SKM-1 (cell line): ENCODE measurements around the gene PDZD7.

Source experiments
- DNase-seq: peaks from one replicate; lab custom pipeline; 2025; ENCODE audit not compliant: unreplicated experiment; lab: John Stamatoyannopoulos, UW

PDZD7 gene

DNA sequence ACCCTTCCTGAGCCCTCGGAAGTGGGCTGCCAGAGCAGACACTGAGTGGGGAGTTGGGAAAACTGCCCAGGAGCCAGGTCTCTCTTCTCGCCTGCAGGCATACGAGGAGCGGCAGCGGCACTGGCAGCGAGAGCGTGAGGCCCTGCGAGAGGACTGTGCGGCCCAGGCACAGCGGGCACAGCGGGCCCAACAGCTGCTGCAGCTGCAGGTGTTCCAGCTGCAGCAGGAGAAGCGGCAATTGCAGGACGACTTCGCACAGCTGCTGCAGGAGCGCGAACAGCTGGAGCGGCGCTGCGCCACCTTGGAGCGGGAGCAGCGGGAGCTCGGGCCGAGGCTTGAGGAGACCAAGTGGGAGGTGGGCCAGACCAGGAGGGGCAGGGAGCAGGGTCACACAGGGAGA is 25.6 kb downstream of the PDZD7 start:
- no peak for DNase-seq

DNA sequence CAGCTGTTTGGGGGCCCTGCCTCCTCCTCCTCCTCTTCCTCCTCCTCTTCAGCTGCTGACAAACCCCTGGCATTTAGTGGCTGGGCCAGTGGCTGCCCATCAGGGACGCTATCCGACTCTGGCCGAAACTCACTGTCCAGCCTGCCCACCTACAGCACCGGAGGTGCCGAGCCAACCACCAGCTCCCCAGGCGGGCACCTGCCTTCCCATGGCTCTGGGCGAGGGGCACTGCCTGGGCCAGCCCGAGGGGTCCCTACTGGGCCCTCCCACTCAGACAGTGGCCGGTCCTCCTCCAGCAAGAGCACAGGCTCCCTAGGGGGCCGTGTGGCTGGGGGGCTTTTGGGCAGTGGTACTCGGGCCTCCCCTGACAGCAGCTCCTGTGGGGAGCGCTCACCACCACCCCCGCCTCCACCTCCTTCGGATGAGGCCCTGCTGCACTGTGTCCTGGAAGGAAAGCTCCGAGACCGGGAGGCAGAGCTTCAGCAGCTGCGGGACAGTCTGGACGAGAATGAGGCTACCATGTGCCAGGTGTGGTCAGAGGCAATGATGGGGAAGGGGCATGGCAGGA is 27.2 kb downstream of the PDZD7 start:
- no peak for DNase-seq

DNA sequence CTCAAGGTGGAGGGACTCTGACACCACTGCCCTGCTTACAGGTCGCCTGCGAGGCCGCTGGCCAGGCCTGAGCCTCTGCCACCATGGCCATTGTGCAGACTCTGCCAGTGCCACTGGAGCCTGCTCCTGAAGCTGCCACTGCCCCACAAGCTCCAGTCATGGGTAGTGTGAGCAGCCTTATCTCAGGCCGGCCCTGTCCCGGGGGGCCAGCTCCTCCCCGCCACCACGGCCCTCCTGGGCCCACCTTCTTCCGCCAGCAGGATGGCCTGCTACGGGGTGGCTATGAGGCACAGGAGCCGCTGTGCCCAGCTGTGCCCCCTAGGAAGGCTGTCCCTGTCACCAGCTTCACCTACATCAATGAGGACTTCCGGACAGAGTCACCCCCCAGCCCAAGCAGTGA is 28.5 kb downstream of the PDZD7 start:
- DNase-seq: no peak

DNA sequence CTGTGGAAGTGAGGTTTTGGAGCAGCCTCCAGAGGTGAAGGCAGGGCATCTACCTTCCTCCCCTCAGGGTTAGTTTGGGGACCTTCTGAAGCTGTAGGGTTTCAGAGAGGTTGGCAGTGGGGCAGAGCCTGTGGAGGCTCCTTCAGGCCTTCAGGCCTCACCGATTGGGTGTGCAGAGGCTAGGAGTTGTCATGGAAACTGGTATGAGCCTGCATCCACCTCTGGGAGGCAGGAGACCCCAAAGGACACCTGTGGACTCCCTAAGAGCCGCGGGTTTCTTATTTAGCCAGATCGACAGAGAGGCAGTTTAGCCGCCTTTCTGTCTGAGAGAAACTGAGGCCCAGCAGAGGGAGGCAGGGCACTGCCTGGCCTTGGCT is 29.3 kb downstream of the PDZD7 start:
- no peak for DNase-seq

GRCh38 chr10:101000915-101001658 is 29.8 kb downstream of the PDZD7 start:
- no peak for DNase-seq

- DNase-seq: no peak
Observed at GRCh38 chr10:101000127-101000914, 30.6 kb downstream of the PDZD7 start.

DNA sequence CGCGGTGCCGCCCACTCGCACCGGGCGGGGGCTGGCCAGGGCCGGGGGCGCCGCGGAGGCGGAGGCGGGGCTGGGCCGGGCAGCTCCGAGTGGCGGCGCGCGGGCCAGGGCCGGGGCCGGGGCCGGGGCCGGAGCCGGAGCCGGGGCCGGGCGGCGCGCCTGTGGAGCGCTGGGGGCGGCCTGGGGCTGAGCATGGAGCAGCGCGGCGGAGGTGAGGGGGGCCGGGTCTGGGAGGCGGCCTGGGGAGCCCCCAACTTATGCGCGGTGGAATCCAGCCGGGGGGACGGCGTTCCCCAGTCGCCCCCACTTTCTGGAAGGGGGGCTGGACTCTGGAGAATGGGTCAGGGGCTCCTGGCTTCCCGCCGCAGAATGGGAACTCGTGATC is 31.2 kb downstream of the PDZD7 start, which contains the start of gene LZTS2:
Gene LZTS2, plus strand, starts transcription at position 67 of the 385 bp plus-strand sequence. CDS start 2,731 bp downstream, outside the sequence.
- DNase-seq: no peak

DNA sequence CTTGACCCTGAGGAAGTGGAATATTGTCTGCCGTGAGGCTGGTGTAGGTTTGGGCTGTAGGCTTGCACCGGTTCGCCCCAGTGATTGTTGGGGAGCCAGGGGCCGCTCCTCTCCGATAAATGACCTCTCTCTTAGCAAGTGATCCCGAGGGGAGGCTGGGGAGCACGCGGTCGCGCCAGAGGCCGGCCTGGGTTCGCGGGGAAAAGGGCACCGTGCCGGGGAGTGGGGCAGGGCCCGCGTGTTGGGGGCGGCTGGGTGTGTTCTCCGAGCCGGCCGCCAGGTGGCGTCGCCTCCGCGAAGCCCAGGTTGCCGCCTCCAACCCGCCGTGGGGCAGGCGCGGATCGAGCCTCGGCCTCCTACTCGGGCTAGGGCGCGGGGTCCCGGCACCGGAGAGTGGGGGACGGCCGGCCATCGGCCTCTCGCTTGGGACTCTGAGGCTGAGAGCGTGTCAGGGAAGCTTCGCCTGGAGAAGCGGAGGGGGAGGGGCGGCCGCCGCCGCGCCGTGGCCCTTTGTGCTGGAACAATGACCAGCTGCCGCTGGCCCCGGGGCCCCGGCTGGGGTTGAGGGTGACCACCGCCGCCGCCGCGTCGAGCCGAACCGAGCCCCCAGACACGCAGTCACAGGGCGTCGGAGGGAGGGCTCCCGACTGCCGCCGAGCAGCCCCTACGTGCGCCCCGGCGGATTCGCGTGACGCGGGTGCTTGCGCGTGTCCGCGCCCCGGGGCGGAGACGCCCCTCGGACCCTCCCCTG is 31.8 kb downstream of the PDZD7 start:
- DNase-seq: peak; percentile 8

DNA sequence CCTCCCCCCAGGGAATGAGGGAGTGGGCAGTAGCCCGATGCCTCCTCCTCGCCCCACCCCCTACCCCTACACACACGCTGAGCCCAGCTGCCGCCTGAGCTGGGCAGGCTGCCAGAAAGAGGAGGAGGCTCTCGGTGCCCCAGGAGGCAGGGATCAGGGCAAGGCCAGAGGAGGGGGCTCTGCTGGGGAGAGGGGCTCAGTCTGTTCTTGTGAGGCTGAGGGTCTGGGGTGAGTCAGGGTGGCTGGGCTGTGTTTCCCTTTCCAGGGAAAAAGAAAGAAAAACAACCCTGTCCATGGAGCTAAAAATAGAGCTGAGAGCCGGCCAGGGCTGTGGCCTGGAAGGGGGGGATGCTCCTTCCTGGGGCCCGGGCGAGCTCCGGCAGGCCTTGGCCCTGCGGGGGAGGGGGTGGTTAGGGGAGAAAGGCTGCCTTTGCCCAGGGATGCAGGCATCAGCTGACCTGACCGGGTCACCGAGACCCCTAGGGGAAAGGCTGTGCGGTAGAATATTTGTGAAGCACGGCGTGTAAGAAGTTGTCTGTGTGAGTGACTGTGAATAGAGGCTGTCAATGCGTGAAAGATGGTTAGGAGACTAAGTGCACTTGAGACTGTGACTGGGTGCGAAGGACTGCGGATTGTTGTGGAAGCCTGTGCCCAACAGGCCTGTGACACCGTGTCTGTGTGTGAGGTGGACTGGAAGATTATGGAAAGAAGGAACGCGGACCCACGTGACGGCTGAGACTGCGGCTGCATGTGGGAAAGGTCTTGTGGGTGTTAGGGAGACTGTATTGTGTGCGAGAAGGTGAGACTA is 32.5 kb downstream of the PDZD7 start:
- peak; percentile 16 for DNase-seq

DNA sequence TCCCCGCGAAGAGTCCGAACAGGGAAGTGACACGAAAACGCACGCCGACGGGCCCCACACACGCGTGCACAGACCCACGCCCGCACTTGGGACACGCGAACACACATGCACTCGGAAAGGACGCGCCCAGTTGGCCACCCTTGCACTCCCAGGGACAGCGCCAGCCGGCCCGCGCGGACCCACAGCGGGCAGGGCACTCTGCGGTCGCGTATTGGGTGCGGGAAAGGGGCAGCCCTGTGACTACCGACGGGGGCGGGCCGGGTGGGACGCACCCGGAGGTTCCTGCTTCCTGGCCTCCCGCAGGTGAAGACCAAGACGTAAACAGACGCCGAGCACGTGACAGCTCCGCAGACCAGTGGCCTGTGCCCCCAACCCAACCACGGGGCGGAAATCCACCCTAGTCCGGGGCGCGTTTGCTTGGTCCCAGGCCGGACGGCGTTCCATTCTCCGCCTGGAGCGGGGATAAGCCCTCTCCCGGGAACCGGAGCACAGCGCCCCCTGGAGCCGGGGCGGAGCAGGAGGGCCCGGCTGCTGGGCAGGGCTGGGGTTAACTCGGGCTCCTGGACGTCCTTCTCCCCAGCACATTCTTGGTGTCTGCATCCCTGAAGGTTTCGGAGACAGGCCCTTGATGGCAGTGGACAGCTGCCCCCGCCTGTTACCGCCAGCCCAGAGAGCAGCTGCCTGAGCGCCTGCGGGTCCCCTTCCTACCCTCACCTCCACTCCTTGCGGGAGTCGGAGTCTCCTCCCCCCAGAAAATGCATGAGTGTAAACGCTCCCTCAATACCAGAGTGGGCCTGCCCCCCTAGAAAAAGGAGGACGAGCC is 33.4 kb downstream of the PDZD7 start:
- DNase-seq: peak; percentile 69

GRCh38 chr10:100996678-100997359 is 34.1 kb downstream of the PDZD7 start:
- DNase-seq: no peak

- DNase-seq: no peak
Observed at GRCh38 chr10:100995181-100995580, 35.7 kb downstream of the PDZD7 start.

DNA sequence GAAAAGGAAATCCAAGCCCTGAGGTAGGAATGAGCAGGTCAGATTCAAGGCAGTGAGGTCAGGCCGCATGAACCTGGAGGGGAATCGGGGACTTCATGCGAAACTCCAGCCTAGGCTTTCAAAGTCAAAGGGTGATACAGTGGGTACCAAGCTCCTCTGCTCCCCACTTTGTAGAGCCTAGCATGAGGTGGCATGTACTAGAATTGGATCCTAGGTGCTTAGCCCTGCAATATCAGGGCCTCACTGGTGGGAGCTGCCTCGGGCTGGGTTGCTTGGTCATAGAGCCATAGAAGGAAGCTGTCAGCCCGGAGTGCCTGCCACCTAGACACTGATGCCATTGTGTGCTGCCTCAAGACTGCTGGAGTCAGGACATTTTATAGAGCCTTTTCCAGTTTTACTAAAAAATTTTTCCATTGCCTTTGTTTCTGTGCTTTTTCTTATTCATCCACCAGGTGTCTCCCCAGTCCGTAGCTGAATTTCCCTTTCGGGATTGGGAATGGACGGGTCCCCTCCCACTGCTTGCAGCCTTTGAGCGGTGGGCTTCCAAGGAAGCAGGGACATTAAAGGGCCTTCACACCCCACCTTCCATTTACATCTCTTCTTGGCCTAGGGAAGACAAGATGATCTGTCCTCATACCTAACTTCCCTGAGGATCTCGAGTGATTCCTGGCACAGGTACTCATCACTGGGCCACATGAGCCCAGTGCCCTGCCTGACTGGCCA is 36.8 kb downstream of the PDZD7 start:
- DNase-seq: no peak

DNA sequence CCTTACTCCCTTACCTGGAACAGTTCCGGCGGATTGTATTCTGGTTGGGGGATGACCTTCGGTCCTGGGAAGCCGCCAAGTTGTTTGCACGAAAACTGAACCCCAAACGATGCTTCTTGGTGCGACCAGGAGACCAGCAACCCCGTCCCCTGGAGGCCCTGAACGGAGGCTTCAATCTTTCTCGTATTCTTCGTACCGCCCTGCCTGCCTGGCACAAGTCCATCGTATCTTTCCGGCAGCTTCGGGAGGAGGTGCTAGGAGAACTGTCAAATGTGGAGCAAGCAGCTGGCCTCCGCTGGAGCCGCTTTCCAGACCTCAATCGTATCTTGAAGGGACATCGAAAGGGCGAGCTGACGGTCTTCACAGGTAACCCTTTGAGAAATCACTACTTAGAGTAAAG is 41.8 kb downstream of the PDZD7 start:
- no peak for DNase-seq

DNA sequence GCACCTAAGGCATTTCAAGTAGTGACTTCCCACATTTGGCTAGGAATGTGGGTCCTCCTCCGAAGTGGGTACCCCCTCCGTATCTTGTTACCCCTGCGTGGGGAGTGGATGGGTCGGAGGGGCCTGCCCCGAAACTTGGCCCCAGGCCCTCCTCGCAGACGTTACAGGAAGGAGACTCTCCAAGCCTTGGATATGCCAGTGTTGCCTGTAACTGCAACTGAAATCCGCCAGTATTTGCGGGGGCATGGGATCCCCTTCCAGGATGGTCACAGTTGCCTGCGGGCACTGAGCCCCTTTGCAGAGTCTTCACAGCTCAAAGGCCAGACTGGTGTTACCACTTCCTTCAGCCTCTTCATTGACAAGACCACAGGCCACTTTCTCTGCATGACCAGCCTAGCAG is 42.8 kb downstream of the PDZD7 start:
- no peak for DNase-seq

DNA sequence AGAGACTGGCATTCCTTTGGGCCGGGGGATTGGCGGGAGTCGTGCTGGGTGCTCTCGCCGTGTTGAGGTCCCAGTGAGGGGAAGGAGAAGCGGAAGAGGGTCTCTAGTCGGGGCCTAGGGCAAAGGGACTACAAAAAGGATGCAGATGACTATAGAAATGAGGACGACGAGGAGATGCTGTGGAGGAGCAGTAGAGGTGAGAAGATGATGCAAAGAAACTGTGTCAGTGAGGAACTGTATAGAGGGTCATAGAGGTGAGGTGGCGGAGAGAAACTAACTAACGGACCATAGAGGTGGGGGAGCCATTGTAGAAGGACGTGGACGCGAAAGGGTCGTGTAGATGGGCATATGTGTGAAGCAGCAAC is 43.3 kb downstream of the PDZD7 start:
- no peak for DNase-seq

- DNase-seq: peak; percentile 72
Observed at GRCh38 chr10:100986952-100987684, 43.8 kb downstream of the PDZD7 start, which contains the start of the genes MRPL43 and TWNK. MRPL43 (minus strand) TSS chr10:100987497; CDS start chr10:100987443, 54 bp downstream. TWNK (plus strand) TSS chr10:100987543; CDS start chr10:100988211, 668 bp downstream.

DNA sequence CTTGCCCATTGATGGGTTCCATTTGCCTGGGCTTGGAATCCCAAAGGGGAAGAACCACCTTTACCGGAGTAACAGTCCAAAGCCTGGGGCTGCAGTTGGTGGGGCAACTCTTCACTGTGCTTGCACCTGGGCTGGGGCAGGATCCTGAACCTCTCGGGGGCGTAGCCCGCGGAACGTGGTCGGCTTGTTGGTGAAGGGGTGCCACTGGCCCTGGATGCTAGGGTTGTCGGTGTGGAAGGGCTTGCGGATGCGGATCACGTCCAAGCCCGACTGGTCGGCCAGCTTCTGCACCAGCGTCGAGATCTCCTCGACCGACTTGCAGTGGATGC is 44.3 kb downstream of the PDZD7 start:
- no peak for DNase-seq
